Stimulated activated naive B cell treated with anti-CD40 and anti-IgM and Interleukin-4, amounts not matched to agents 10 μg/mL and 1 μg/mL and 100 μg/mL, for 72 hours (primary cell): Measurements from ENCODE around the gene PPM1G.

Experiments used
- ATAC-seq, 2 donors: fragments of 150-1000 bp; cut with Tn5 transposase; replicated peaks; 2 replicates each; pipeline ENCODE4 v1.10.0; 2021; ENCODE audit warnings: moderate library complexity in 1 of 2
- DNase-seq: peaks from one replicate; pipeline ENCODE4 v3.0.0; 2021
- H3K27ac Mint-ChIP-seq: one replicate; pipeline ENCODE4 v1.8.0; 2022; ENCODE audit warnings: mild to moderate bottlenecking, mixed read lengths
- H3K27me3 Mint-ChIP-seq, 2 donors: one replicate each; pipeline ENCODE4 v1.8.0; 2022; ENCODE audit warnings: mixed read lengths in 2 of 2
- H3K36me3 Mint-ChIP-seq, 2 donors: one replicate each; pipeline ENCODE4 v1.8.0; 2022; ENCODE audit warnings: mixed read lengths in 2 of 2, mild to moderate bottlenecking in 1 of 2
- H3K4me1 Mint-ChIP-seq, 2 donors: one replicate each; pipeline ENCODE4 v1.8.0; 2022; ENCODE audit warnings: mixed read lengths in 2 of 2, mild to moderate bottlenecking in 1 of 2
- H3K4me3 Mint-ChIP-seq, 2 donors: one replicate each; pipeline ENCODE4 v1.8.0; 2022; ENCODE audit warnings: mild to moderate bottlenecking in 2 of 2, mixed read lengths in 2 of 2, moderate library complexity in 1 of 2
- H3K9me3 Mint-ChIP-seq, 2 donors: one replicate each; pipeline ENCODE4 v1.8.0; 2022; ENCODE audit warnings: mixed read lengths in 2 of 2, mild to moderate bottlenecking in 1 of 2

The PPM1G gene

GRCh38 chr2:27409321-27410073 lies at the start of gene PPM1G:
PPM1G (minus strand) TSS chr2:27409591; CDS start chr2:27409422, 169 bp downstream.
- Mint-ChIP-seq H3K27me3 (peaks cover 5 to 15% of the 10 kb centered on the region in 2 donors), H3K36me3 (peaks cover 13 to 19% of the 10 kb centered on the region in 2 donors), H3K4me1 (peaks cover 15 to 33% of the 10 kb centered on the region in 2 donors), H3K9me3 (peaks cover 2 to 7% of the 10 kb centered on the region in 2 donors), H3K27ac (peak within 1 kb of the TSS; percentile 95), H3K4me3 (peak within 1 kb of the TSS; percentile 90 to 95)
- DNase-seq (peak; percentile 95), ATAC-seq (peak; percentile 95 to 96)

- no peaks in the 10 kb centered on the region for H3K4me1 Mint-ChIP-seq
- ATAC-seq (no peak), DNase-seq (no peak)
- H3K36me3 Mint-ChIP-seq: peaks cover 23 to 52% of the 10 kb centered on the region in 2 donors
- no peak overlapping the region for H3K4me3 Mint-ChIP-seq
- H3K27ac Mint-ChIP-seq: no peak overlapping the region
- no peaks in the 10 kb centered on the region for H3K27me3 Mint-ChIP-seq
- H3K9me3 Mint-ChIP-seq: no peaks in the 10 kb centered on the region
Measured at GRCh38 chr2:27453968-27454367, 44.6 kb upstream of the PPM1G start.

GRCh38 chr2:27451095-27451494 lies 41.7 kb upstream of the PPM1G start:
- no peaks in the 10 kb centered on the region for H3K4me1 Mint-ChIP-seq
- DNase-seq: no peak
- H3K27me3 Mint-ChIP-seq: no peaks in the 10 kb centered on the region
- H3K36me3 Mint-ChIP-seq: peaks cover 25 to 47% of the 10 kb centered on the region in 2 donors
- no peak overlapping the region for H3K27ac Mint-ChIP-seq
- no peak for ATAC-seq
- no peak overlapping the region for H3K4me3 Mint-ChIP-seq
- H3K9me3 Mint-ChIP-seq: no peaks in the 10 kb centered on the region

GRCh38 chr2:27448381-27448780 lies 39.0 kb upstream of the PPM1G start:
- DNase-seq: no peak
- H3K27ac Mint-ChIP-seq: no peak overlapping the region
- H3K27me3 Mint-ChIP-seq: no peaks in the 10 kb centered on the region
- H3K9me3 Mint-ChIP-seq: no peaks in the 10 kb centered on the region
- H3K36me3 Mint-ChIP-seq: peaks cover 19 to 45% of the 10 kb centered on the region in 2 donors
- no peak overlapping the region for H3K4me3 Mint-ChIP-seq
- no peak for ATAC-seq
- H3K4me1 Mint-ChIP-seq: peaks cover 0 to under 1% of the 10 kb centered on the region in 2 donors

- DNase-seq: no peak
- peaks cover 29 to 50% of the 10 kb centered on the region in 2 donors for H3K36me3 Mint-ChIP-seq
- no peak overlapping the region for H3K27ac Mint-ChIP-seq
- peaks cover 1 to 15% of the 10 kb centered on the region in 2 donors for H3K4me1 Mint-ChIP-seq
- no peaks in the 10 kb centered on the region for H3K27me3 Mint-ChIP-seq
- no peak for ATAC-seq
- no peaks in the 10 kb centered on the region for H3K9me3 Mint-ChIP-seq
- H3K4me3 Mint-ChIP-seq: no peak overlapping the region
Measured at GRCh38 chr2:27446057-27446456, 36.7 kb upstream of the PPM1G start.

- Mint-ChIP-seq H3K4me3 (no peak overlapping the region), H3K27ac (peak overlapping the region; percentile 63)
- ATAC-seq: no peak
Measured at GRCh38 chr2:27445615-27446014, 36.2 kb upstream of the PPM1G start.

GRCh38 chr2:27445155-27445554 lies 35.8 kb upstream of the PPM1G start:
- Mint-ChIP-seq H3K27me3 (no peaks in the 10 kb centered on the region), H3K4me1 (peaks cover 1 to 15% of the 10 kb centered on the region in 2 donors), H3K4me3 (no peak overlapping the region), H3K9me3 (no peaks in the 10 kb centered on the region), H3K36me3 (peaks cover 34 to 57% of the 10 kb centered on the region in 2 donors), H3K27ac (no peak overlapping the region)
- no peak for ATAC-seq
- no peak for DNase-seq

More at GRCh38 chr2:27445615-27446014, 36.2 kb upstream of the PPM1G start:
- DNase-seq: no peak
- no peaks in the 10 kb centered on the region for H3K9me3 Mint-ChIP-seq
- H3K27me3 Mint-ChIP-seq: no peaks in the 10 kb centered on the region
- H3K36me3 Mint-ChIP-seq: peaks cover 32 to 53% of the 10 kb centered on the region in 2 donors
- H3K4me1 Mint-ChIP-seq: peaks cover 1 to 15% of the 10 kb centered on the region in 2 donors

GRCh38 chr2:27442920-27443282 lies 33.5 kb upstream of the PPM1G start:
- H3K27ac Mint-ChIP-seq: peak overlapping the region; percentile 60
- H3K4me3 Mint-ChIP-seq: no peak overlapping the region
- DNase-seq: no peak
- H3K9me3 Mint-ChIP-seq: no peaks in the 10 kb centered on the region
- H3K4me1 Mint-ChIP-seq: peaks cover 1 to 15% of the 10 kb centered on the region in 2 donors
- peak in 1 of 2 donors; percentile 31 for ATAC-seq
- H3K27me3 Mint-ChIP-seq: no peaks in the 10 kb centered on the region
- H3K36me3 Mint-ChIP-seq: peaks cover 40 to 57% of the 10 kb centered on the region in 2 donors

- ATAC-seq (peak in 1 of 2 donors; percentile 70), DNase-seq (no peak)
- H3K27ac Mint-ChIP-seq: peak within 1 kb of the TSS; percentile 60
- peak within 1 kb of the TSS; percentile 26 to 54 for H3K4me3 Mint-ChIP-seq
- no peaks in the 10 kb centered on the region for H3K27me3 Mint-ChIP-seq
- H3K4me1 Mint-ChIP-seq: peaks cover 1 to 15% of the 10 kb centered on the region in 2 donors
- H3K9me3 Mint-ChIP-seq: no peaks in the 10 kb centered on the region
- peaks cover 38 to 55% of the 10 kb centered on the region in 2 donors for H3K36me3 Mint-ChIP-seq
Measured at GRCh38 chr2:27441958-27442919, 32.8 kb upstream of the PPM1G start, which contains the start of gene KRTCAP3. KRTCAP3 (plus strand) TSS chr2:27442381; CDS start chr2:27442413, 32 bp downstream.

GRCh38 chr2:27441226-27441926 lies 32.0 kb upstream of the PPM1G start:
- peaks cover 42 to 63% of the 10 kb centered on the region in 2 donors for H3K36me3 Mint-ChIP-seq

GRCh38 chr2:27435628-27436027 lies 26.2 kb upstream of the PPM1G start:
- H3K4me3 Mint-ChIP-seq: no peak overlapping the region
- H3K36me3 Mint-ChIP-seq: peaks cover 45 to 60% of the 10 kb centered on the region in 2 donors
- no peak for DNase-seq

More at GRCh38 chr2:27441226-27441926, 32.0 kb upstream of the PPM1G start:
- no peaks in the 10 kb centered on the region for H3K9me3 Mint-ChIP-seq
- H3K4me3 Mint-ChIP-seq: no peak overlapping the region
- no peak for ATAC-seq
- no peak overlapping the region for H3K27ac Mint-ChIP-seq
- H3K4me1 Mint-ChIP-seq: peaks cover 1 to 15% of the 10 kb centered on the region in 2 donors
- no peak for DNase-seq
- no peaks in the 10 kb centered on the region for H3K27me3 Mint-ChIP-seq

GRCh38 chr2:27431395-27431794 lies 22.0 kb upstream of the PPM1G start:
- DNase-seq (no peak), ATAC-seq (no peak)
- H3K4me1 Mint-ChIP-seq: peaks cover 15 to 41% of the 10 kb centered on the region in 2 donors
- H3K4me3 Mint-ChIP-seq: peak overlapping the region in 1 of 2 donors; percentile 4
- H3K36me3 Mint-ChIP-seq: peaks cover 26 to 31% of the 10 kb centered on the region in 2 donors
- no peaks in the 10 kb centered on the region for H3K9me3 Mint-ChIP-seq
- H3K27ac Mint-ChIP-seq: no peak overlapping the region
- H3K27me3 Mint-ChIP-seq: no peaks in the 10 kb centered on the region

More at GRCh38 chr2:27435628-27436027, 26.2 kb upstream of the PPM1G start:
- peaks cover 5 to 12% of the 10 kb centered on the region in 2 donors for H3K4me1 Mint-ChIP-seq
- no peak for ATAC-seq
- H3K27me3 Mint-ChIP-seq: no peaks in the 10 kb centered on the region
- H3K27ac Mint-ChIP-seq: no peak overlapping the region
- H3K9me3 Mint-ChIP-seq: no peaks in the 10 kb centered on the region

- Mint-ChIP-seq H3K27ac (peak overlapping the region; percentile 98), H3K9me3 (no peaks in the 10 kb centered on the region), H3K27me3 (no peaks in the 10 kb centered on the region), H3K4me1 (peaks cover 15 to 41% of the 10 kb centered on the region in 2 donors), H3K4me3 (peak overlapping the region; percentile 93 to 99), H3K36me3 (peaks cover 9 to 11% of the 10 kb centered on the region in 2 donors)
- ATAC-seq: peak; percentile 82 to 83
- peak; percentile 73 for DNase-seq
Measured at GRCh38 chr2:27428978-27429541, 19.7 kb upstream of the PPM1G start.
